Right kidney (tissue), 1 donor: Measurements from ENCODE around the gene TM9SF1.
A peak's percentile ranks its signal among the peaks of the same experiment; 100 is the strongest.
"Not testable (repeated sequence)": the region's sequence is repeated elsewhere in the genome, so short reads cannot be mapped to it uniquely, and the experiment has no call there.

Experiments used
- DNase-seq: peaks from one replicate; pipeline ENCODE4 v3.0.0-alpha.2; 2016

TM9SF1 gene

GRCh38 chr14:24226473-24226872 is 31.2 kb upstream of the TM9SF1 start:
- DNase-seq = no peak

DNA sequence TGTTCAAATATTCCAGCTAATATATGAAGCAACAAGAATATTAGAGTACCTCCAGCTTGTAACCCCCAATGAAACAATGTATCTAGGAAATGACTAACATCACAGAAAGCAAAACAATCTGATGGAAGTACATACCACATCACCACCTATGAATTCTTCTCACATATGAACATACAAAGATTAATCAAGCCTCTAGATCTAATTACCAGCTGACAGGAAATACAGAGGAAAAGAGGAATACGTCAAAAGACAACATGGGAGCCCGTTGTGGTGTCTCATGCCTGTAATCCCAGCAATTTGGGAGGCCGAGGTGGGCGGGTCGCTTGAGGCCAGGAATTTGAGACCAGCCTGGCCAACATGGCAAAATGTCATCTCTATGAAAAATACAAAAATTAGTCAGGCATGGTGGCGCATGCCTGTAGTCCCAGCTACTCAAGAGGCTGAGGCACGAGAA is 29.4 kb upstream of the TM9SF1 start:
- no peak for DNase-seq

GRCh38 chr14:24222987-24223386 is 27.7 kb upstream of the TM9SF1 start:
- DNase-seq = not testable (repeated sequence)

- DNase-seq = no peak
Observed at GRCh38 chr14:24219521-24219920, 24.3 kb upstream of the TM9SF1 start.

DNA sequence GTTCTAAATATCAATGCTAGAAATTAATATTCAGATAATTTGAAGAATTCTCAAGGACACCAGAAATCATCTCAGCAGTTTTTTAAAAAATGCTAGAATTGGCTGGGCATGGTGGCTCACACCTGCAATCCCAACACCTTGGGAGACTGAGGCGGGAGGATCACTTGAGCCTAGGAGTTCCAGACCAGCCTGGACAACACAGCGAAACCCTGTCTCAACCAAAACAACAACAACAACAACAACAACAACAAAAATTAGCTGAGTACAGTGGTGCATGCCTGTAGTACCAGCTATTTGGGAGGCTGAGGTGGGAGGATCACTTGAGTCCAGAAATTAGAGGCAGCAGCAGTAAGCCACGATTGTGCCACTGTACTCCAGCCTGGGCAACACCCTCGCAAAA is 23.8 kb upstream of the TM9SF1 start:
- DNase-seq = no peak

DNA sequence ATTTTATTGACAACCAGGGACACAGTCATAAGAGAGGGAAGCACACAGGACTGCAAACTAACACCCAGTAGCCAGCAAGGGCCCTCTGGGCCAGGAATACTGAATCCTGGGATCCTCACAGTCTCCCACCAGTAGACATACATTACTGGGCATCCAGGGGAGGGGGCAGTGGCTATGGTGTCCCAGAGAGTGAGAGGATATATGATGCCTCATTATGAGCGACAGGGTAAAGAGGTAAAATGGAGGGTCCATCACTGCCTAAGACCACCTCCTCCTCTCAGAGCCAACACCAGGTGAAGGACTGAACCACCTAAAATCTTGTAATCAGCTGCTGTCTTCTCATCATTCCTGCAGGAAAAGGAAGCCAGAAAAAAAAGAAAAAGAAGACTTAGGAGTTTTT is 21.6 kb upstream of the TM9SF1 start:
- not testable (repeated sequence) for DNase-seq

DNA sequence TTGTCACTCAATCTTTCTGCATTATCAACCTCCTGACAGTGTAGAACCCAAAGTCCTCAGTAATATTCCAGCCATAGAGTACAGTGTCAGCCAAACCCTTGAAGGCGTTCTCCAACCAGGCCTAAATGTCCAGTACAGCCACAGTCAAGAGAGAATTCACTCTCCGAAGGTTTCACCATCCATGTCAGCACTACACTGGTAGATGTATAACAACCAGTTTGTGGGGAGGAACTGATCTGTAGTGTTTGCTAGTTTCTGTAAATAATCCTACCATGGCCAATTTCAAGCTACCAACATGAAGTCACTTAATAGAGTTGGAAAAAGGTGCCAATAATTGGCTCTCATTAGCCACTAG is 21.1 kb upstream of the TM9SF1 start:
- DNase-seq = no peak

GRCh38 chr14:24215495-24216344 is 20.5 kb upstream of the TM9SF1 start, which contains the start of gene MDP1:
Gene MDP1 (minus strand): TSS chr14:24216066. CDS start chr14:24215955, 111 bp downstream.
- peak; percentile 91 for DNase-seq

GRCh38 chr14:24213866-24214662 is 18.8 kb upstream of the TM9SF1 start:
- no peak for DNase-seq

DNA sequence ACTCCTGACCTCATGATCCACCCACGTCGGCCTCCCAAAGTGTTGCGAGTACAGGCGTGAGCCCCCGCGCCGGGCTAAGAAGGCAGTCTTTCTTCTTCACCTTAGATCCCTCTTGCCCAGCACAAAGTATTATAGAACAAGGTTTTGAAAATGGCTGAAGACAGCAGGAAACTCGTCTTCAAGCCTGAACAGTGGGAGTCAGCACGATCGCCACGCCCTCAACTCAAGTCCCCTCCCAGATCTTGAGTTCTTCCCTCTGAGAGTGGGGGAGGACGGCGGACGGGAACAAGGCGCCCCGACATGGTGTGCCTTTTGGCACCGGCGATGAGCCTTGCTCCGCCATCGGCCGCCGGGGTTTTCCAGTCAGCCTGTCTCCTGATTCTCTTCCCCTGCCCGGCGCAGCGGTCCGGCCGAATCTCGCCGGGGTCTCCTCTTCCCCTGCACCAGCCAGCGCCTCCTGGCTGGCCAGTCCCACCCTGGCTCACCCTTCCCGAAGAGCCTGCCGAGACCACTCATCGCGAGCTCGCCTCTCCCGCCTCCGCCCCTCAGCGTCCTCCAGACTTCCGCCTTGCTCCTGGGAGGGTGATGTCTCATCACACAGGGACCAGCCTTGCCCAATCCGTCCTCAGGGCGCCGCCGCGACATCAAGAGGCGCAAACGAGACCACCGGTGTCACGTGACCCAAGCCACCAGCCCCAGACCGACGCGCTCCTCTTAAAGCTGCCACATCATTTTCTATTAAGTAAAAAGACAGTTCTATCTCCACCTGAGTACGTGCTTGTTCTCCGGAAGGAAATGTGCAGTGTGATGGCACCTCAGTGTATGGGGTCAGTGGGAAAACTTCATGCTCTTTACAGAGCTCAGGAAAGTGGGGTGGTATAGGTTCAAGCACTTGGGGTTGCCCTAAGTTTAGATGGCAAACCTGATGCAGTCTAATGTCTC is 18.0 kb upstream of the TM9SF1 start, which contains the start of gene CHMP4A:
Gene CHMP4A (minus strand): TSS at position 565 of the 942 bp plus-strand sequence. CDS start 49 bp downstream, at position 516.
- DNase-seq = peak; percentile 97

- no peak for DNase-seq
Observed at GRCh38 chr14:24211311-24211710, 16.1 kb upstream of the TM9SF1 start.

- no peak for DNase-seq
Observed at GRCh38 chr14:24207625-24208024, 12.4 kb upstream of the TM9SF1 start.

DNA sequence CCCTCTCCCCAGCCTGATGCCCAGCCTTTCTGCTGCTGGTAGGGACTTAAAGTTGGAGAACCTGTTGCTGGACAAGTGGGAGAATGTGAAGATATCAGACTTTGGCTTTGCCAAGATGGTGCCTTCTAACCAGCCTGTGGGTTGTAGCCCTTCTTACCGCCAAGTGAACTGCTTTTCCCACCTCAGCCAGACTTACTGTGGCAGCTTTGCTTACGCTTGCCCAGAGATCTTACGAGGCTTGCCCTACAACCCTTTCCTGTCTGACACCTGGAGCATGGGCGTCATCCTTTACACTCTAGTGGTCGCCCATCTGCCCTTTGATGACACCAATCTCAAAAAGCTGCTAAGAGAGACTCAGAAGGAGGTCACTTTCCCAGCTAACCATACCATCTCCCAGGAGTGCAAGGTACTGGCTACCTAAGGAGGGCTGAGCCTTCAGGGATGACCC is 11.9 kb upstream of the TM9SF1 start:
- DNase-seq = no peak

DNA sequence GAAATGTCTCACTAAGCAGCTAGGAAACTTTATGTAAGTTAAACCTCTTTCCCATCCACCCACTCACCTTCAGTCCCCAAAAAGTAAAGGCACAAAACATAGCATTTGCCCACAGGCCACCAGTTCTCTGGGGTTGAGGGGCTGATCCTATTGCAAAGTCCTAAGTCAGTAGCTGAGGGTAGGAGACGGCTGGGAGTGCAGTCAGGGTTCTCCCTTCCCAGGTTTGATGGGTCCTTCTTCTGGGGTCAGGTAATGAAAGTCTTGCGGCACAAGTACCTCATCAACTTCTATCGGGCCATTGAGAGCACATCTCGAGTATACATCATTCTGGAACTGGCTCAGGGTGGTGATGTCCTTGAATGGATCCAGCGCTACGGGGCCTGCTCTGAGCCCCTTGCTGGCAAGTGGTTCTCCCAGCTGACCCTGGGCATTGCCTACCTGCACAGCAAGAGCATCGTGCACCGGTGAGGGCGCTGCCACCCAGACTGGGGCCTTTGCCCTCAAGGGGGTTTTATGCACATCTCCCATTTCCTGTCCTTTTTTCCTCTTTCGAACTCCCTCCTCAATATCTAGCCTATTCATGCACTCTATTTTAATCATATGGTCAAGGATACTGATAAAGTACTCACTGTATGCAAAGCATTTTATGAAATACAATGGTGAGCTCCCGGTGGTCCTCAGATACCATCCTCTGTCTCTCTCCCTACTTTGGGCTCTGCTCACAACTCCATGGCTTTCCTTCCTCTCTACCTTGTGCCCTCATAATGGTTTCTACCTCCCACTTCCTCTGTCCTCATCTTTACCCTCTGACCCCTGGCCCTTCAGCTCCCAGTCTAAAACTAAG is 11.2 kb upstream of the TM9SF1 start:
- DNase-seq = no peak

DNA sequence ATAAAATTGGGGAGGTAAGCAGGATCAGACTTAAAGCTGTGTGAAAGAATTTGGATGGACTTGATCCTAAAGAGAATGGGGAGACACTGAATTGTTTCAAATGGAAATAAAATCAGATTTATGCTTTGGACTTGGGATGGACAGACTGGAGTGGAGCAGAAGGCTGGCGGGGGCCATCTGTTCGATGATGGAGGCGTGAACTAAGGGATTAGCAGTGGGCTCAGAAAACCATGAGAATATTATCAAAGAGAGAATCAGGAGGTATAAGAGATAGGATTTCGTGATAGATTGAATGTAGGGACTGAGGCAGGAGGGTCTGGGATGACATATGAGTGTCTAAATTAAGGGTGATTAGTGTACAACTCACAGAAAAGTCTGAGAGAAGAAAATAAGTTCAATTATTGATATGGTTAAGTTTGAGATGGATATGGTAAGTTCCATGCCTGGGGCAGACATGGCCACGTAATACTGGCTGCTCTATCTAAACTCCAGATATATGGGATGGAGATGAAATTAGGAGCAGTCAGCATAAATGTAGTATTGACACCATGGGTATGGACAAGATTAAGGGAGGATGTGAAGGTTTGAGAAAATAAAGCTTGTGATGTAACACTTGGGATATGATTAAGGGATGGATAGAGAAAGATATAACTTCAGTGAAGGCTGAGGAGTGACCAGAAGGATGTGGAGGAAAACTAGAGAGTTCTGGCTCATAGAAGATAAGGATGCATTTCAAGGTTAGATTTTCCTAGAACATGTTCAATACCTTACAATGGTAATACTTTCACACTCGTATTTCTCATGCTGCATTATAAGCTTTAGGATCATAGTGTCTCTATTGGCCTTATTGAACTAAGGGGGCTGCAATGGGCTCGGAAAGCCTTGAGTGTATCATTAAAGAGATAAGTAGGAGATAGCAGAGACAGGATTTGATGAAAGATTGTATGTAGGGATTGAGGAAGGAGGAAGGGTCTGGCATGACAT is 9.2 kb upstream of the TM9SF1 start:
- no peak for DNase-seq

DNA sequence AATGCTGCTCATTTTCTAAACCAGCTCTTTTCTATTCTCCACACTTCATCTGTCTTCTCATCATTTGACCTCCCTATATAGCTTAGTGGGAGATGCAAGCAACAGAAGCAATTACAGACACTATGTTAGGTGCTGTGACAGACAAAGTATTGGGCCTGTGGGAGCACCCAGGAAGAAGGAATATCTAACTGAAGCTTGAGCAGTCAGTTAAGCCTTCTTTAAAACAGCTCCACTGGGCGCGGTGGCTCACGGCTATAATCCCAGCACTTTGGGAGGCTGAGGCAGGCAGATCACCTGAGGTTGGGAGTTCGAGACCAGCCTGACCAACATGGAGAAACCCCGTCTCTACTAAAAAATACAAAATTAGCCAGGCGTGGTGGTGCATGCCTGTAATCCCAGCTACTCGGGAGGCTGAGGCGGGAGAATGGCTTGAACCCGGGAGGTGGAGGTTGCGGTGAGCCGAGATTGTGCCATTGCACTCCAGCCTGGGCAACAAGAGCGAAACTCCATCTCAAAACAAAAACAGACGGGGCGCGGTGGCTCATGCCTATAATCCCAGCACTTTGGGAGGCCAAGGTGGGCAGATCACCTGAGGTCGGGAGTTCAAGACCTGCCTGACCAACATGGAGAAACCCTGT is 8.1 kb upstream of the TM9SF1 start:
- DNase-seq = not testable (repeated sequence)

DNA sequence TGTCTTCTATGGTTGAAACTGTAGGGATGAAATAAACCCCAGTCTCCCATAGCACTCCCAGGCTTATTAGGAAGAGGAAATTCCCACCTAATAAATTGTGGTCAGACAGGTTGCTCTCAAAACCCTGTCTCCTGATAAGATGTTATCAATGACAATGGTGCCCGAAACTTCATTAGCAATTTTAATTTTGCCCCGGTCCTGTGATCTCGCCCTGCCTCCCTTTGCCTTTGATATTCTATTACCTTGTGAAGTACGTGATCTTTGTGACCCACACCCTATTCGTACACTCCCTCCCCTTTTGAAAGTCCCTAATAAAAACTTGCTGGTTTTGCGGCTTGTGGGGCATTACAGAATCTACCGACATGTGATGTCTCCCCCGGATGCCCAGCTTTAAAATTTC is 7.3 kb upstream of the TM9SF1 start:
- not testable (repeated sequence) for DNase-seq

DNA sequence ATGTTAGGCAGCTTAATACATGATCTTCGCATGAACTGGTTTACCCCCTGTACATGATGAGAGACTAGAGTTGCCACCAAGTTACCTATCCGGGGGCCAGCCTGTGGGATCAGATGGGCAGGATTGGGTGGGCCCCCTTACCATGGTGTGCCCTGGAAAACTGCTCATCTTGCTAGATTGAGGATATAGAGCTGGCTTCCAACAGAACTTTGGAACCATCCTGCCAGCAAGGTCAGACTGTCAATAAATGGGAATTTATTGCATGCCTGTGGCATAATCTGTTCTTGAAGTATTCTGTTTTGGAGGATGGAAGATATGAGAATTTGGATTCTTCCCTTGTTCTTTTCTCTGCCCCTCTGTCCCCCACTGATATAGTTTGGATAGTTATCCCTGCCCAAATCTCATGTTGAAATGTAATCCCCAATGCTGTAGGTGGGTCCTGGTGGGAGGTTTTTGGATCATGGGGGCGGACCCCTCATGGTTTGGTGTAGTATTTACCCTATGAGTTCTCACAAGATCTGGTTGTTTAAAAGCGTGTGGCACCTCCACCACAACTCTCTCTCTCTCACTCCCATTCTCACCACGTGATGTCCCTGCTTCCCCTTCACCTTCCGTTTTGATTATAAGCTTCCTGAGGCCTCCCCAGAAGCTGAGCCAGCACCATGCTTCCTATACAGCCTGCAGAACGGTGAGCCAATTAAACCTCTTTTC is 3.7 kb upstream of the TM9SF1 start:
- no peak for DNase-seq

GRCh38 chr14:24197056-24197450 is 1.8 kb upstream of the TM9SF1 start:
- no peak for DNase-seq
